Psoas muscle (tissue), 8 donors: Measurements from ENCODE around the gene MS4A15. TPM values are rescaled to one million over a fixed set of nuclear protein-coding genes. Genes with fewer than 3 reads are reported as not detected.

ENCODE experiments used
- ATAC-seq, 4 donors: fragments of 200-7000 bp; cut with Tn5 transposase; one replicate each; pipeline ENCODE4 v1.9.1; 2020; ENCODE audit warnings: moderate library complexity in 3 of 4, mild to moderate bottlenecking in 2 of 4
- DNase-seq, 2 donors: peaks; one replicate each; pipeline ENCODE4 v3.0.0-alpha.2; 2020
- H3K27ac ChIP-seq: fragments of 200-600 bp; one replicate; pipeline ENCODE4 v1.8.0; 2022
- H3K27me3 ChIP-seq, 3 donors: fragments of 200-600 bp in 1 of 3; one replicate each; pipeline versions ENCODE4 v1.6.1 to v1.8.0; 2013 to 2022; ENCODE audit warnings: low read length in 2 of 3, mild to moderate bottlenecking in 2 of 3, moderate library complexity in 1 of 3; ENCODE audit not compliant: insufficient read depth in 3 of 3
- H3K36me3 ChIP-seq, 2 donors: fragments of 200-600 bp in 1 of 2; one replicate each; pipeline versions ENCODE4 v1.6.1 to v1.8.0; 2013 to 2022; ENCODE audit warnings: low read depth in 1 of 2, mild to moderate bottlenecking in 1 of 2, moderate library complexity in 1 of 2; ENCODE audit not compliant: insufficient read depth in 1 of 2
- H3K4me1 ChIP-seq: fragments of 200-600 bp; one replicate; pipeline ENCODE4 v1.8.0; 2022
- H3K4me3 ChIP-seq: fragments of 200-600 bp; one replicate; pipeline ENCODE4 v1.8.0; 2022; ENCODE audit warnings: mild to moderate bottlenecking
- H3K9me3 ChIP-seq: fragments of 200-600 bp; one replicate; pipeline ENCODE4 v1.8.0; 2022
- CTCF ChIP-seq: fragments of 200-600 bp; IDR thresholded peaks from one replicate; pipeline ENCODE4 v1.8.0; 2022; ENCODE audit warnings: antibody characterized with exemption
- WGBS, 3 donors: extraction: QIAGEN DNeasy Blood & Tissue Kit; methylation state at CpG; one replicate each; pipeline versions ENCODE4 v1.1.6 to v1.1.7; 2013; 5-methylcytosine and 5-hydroxymethylcytosine counted together
- intact Hi-C, 2 donors: fragments of 100-400 bp; cut with DNase I; formaldehyde crosslinking; loops; one replicate each; pipeline versions ENCODE4 v1.11.0 to v1.14.2; 2022
- polyA plus RNA-seq, 3 donors: library from polyadenylated mRNA; stranded (reverse); fragments of 200-250 nt; gene quantifications; one replicate each; pipeline ENCODE4 v1.2.3, GENCODE V29; 2013
- total RNA-seq, 4 donors: library from RNA; stranded (reverse); fragmentation: NEBNext Ultra II Directional in 2 of 4; extraction: Animal tissue kit (Norgen Biotek cat#: 25700) in 2 of 4; gene quantifications; one replicate each; pipeline versions ENCODE4 v1.2.1 to v1.2.4, GENCODE V29; 2021 to 2023
- donor health status: healthy with polysubstance abuse.
- donor health status: DM: no; HTN: no; CAD: no; lungs with moderate emphysema.
- donor health status: Bipolar disorder and iron deficiency.
- donor health status: healthy.
- donor health status: DM: yes; HTN: yes; CAD: no.
- donor health status: DM: no; HTN: no; CAD: no.
- donor health status: DM: no; HTN: no; CAD: no.
- donor health status: DM: yes; HTN: yes; CAD: no.

The MS4A15 gene
- total and polyA plus RNA-seq, 7 donors: not detected

- WGBS, 3 donors: 68 to 76% (median 68%) methylated on average over 12 of the region's 12 CpGs
- TF ChIP-seq CTCF: no peak
- H3K4me1 ChIP-seq: peaks cover 3% of the 10 kb centered on the region
- intact Hi-C loops: no loop called here
- no peaks in the 10 kb centered on the region for H3K9me3 ChIP-seq
- H3K36me3 ChIP-seq: no peaks in the 10 kb centered on the region
- no peak for ATAC-seq
- no peak overlapping the region for H3K27ac ChIP-seq
- no peak for DNase-seq
- H3K27me3 ChIP-seq: no peaks in the 10 kb centered on the region
- no peak overlapping the region for H3K4me3 ChIP-seq
Observed at GRCh38 chr11:60782393-60783140, 25.9 kb downstream of the MS4A15 start.

GRCh38 chr11:60783141-60783484, 26.4 kb downstream of the MS4A15 start:
- intact Hi-C loops: no loop called here
- no peaks in the 10 kb centered on the region for H3K36me3 ChIP-seq
- no peak overlapping the region for H3K4me3 ChIP-seq
- DNase-seq (no peak), ATAC-seq (no peak)
- H3K27ac ChIP-seq: no peak overlapping the region
- WGBS, 3 donors: 91 to 95% (median 92%) methylated on average over 8 of the region's 8 CpGs
- no peak for TF ChIP-seq CTCF
- H3K4me1 ChIP-seq: peaks cover 5% of the 10 kb centered on the region
- no peaks in the 10 kb centered on the region for H3K9me3 ChIP-seq
- H3K27me3 ChIP-seq: no peaks in the 10 kb centered on the region

DNA sequence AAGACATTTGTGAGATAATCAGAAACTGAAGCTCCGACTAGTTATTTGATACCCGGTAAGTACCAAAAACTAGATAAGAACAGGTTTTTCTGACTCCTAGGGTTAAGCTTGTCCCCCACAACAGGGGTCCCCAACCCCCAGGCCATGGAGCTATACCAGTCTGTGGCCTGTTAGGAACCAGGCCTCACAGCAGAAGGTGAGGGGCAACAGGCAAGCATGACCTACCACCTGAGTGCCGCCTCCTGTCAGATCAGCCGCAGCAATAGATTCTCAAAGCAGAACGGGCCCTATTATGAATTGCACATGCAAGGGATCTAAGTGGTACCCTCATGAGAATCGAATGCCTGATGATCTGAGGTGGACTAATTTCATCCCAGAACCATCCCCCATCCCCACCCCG, 27.2 kb downstream of the MS4A15 start:
- intact Hi-C loops: no loop called here

GRCh38 chr11:60785136-60785535, 28.5 kb downstream of the MS4A15 start, which contains the start of gene MS4A10:
MS4A10 (plus strand) TSS chr11:60785333; CDS start chr11:60790336, 5,003 bp downstream.
- 47 to 53% (median 48%) methylated on average over 9 of the region's 9 CpGs for WGBS, 3 donors

More for the DNA sequence above, 27.2 kb downstream of the MS4A15 start:
- H3K27me3 ChIP-seq: no peaks in the 10 kb centered on the region
- no peaks in the 10 kb centered on the region for H3K36me3 ChIP-seq
- WGBS, 3 donors: 88 to 94% (median 92%) methylated on average over 7 of the region's 7 CpGs
- DNase-seq (no peak), ATAC-seq (no peak)
- no peaks in the 10 kb centered on the region for H3K9me3 ChIP-seq
- no peak overlapping the region for H3K27ac ChIP-seq
- no peak overlapping the region for H3K4me3 ChIP-seq
- TF ChIP-seq CTCF: no peak
- H3K4me1 ChIP-seq: peaks cover 5% of the 10 kb centered on the region

More at GRCh38 chr11:60785136-60785535, 28.5 kb downstream of the MS4A15 start, which contains the start of gene MS4A10:
- Histone ChIP-seq H3K9me3 (no peaks in the 10 kb centered on the region), H3K27ac (no peak within 1 kb of the TSS), H3K4me3 (no peak within 1 kb of the TSS), H3K4me1 (peaks cover 5% of the 10 kb centered on the region), H3K36me3 (no peaks in the 10 kb centered on the region), H3K27me3 (no peaks in the 10 kb centered on the region)
- ATAC-seq (no peak), DNase-seq (no peak)
- intact Hi-C loops: no loop called here
- no peak for TF ChIP-seq CTCF
